Measurements from ENCODE around the gene ZNF367.

- no peak for TF ChIP-seq CTCF (optimal IDR thresholded peaks at IDR 0.05 in 1 of 3, IDR thresholded peaks at IDR 0.05 in 1 of 3, conservative IDR thresholded peaks at IDR 0.05 in 1 of 3; ENCODE audit: extremely low read depth in 1 of 3, insufficient read depth in 2 of 3, low read length in 3 of 3)
- no peak for TF ChIP-seq EZH2 (IDR thresholded peaks at IDR 0.05; ENCODE audit: low read length)
These were observed 31.3 kb upstream of the ZNF367 start for GRCh38 chr9:96449523-96449844.

Measured in keratinocyte (primary cell).